Activated CD4-positive, alpha-beta T cell treated with anti-CD3 and anti-CD28 coated beads, Interleukin-2, amount 50 U/mL, for 24 hours (primary cell): ENCODE data around the gene NFIA.

ENCODE experiments used
- DNase-seq, 2 donors: peaks; one replicate each; pipeline ENCODE4 v3.0.0-alpha.2; 2020; ENCODE audit warnings: low read depth in 1 of 2, low spot score in 1 of 2

Gene NFIA

GRCh38 chr1:61149010-61149860, 66.9 kb downstream of the NFIA start:
- no peak for DNase-seq

- no peak for DNase-seq
Observed at GRCh38 chr1:61151565-61151964, 69.2 kb downstream of the NFIA start.

DNA sequence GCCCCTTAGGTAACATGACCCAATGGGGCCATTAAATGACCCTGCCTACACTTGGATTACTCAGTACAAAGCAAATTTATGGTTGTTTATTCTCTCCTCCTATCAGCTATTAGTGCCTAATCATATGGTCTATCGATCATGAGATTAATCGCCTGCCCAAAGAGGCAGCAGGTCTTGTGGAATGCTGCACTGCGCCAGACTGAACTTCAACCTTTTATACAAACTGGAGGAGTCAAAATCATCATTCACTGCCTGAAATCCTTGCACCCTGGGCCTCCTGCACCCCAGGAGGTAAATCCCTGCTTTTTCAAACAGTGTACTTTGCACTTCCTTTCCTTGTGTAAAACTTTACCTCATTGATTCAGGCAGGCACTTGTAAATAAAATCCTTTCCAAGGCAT, 69.7 kb downstream of the NFIA start:
- DNase-seq: no peak

- DNase-seq: no peak
Observed at GRCh38 chr1:61152469-61153105, 70.2 kb downstream of the NFIA start.

DNA sequence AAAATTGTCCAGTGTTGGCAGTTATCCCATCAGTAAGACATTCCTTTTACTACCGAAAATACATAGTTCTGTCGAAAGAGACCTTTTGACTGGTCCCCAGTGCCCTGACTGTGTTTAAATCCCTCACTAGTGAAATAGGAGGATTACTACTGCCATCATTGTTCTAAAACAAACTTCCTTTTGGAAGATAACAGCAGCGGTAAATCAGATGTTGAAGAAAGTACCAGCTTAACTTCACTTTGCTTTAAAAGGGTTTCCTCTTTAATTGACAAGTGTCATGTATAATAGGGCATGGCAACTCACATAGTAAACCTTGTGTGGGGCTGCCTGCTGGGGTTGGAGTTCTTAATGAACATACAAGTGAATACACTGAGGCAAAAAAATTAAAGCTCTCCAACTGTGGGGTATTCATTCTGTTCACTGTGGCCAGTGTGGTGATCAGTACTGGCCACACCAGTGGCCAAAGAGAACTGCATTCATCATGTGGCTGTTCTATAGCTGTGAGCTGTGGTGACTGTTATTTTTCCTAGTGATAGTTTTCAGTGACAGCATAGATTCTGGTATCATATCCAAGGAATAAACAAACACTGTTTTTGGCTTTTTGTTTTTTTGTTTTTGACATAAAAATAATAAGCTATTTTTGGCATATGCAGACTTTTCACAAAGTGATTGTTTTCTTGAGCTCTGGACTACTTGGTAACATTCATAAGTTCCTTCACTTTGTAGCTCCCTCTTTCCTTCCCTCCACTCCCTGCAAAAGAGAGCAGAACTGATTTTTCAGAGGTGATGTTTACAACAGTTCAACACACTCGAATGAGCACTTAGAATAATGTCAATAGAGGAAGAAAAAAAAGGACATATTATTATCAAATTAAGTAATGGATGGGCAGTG, 74.5 kb downstream of the NFIA start:
- DNase-seq: no peak

DNA sequence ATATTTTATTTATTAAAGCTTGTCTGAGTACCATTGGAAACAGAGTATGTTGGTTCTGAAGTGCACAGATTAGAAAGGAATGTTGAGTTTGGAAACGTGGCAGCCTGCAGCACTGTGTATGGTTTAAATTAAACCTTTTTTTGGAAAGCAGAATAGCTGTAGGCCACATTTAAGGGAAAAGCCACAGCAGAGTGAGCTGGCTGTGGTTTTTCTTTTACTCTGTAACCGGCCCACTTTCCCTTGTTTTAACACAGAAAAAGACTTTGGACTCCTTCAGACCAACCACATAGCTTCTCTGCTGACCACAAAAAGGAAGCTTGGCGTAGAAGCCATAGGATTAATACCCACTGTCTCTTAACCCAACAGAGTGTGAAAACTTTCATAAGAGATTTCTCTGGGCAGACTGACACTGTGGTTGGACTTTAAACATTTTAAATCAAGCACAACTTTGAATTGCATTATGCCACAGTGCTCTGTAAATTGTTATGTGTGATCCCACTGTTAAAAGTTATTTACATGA, 75.2 kb downstream of the NFIA start:
- DNase-seq: no peak

- no peak for DNase-seq
Observed at GRCh38 chr1:61158591-61158990, 76.2 kb downstream of the NFIA start.

DNA sequence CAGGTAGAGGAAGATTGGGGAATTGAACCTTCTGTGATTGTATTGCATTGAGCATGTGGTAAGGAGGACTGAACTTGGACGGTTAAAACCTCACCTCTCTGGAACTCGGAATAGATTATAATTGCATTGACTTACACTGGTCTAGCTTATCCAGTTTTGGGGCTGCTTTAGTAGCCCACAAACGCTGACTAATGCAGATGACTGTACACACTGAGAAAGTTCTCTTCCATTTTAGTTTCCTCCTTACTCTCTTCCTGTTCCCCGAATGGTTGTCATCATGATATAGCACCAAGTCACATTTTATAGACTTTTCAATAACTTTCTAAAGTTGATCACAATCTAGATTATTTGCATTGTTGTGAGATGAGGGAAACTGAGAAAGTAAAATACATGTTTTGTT, 78.2 kb downstream of the NFIA start:
- no peak for DNase-seq

DNA sequence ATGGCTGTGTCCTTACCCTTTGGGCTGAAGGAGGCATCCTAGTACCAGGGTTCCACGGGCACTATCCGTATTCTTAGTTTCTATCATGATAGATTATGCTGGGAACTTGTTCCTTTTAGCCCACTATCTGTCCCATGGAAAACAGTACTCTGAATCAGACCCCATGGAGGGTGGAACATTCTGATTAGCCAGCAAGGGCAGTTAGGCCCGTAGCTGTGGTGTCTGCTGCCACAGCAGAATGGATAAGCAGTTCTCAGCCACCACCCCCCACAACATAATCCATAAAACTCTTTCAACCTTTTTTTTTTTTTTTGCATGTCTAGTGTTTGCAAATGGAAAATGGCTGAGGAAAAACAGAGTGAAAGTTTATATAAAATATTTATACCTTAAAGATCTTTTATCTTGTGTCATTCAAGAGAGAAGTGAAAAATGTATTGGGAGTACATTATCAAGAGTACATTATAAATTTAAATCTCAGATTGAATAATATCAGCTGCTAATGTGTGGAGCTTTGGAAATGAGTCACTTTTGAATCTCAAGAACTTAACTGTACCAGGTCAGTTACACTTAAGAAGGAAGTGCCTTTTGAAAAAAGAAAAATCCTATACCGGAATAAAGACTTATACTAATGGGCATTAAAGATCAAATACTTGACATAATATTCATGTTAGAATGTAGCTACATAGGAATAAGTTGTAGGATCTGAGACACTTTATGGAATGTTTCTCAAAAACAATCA, 80.3 kb downstream of the NFIA start:
- no peak for DNase-seq

DNA sequence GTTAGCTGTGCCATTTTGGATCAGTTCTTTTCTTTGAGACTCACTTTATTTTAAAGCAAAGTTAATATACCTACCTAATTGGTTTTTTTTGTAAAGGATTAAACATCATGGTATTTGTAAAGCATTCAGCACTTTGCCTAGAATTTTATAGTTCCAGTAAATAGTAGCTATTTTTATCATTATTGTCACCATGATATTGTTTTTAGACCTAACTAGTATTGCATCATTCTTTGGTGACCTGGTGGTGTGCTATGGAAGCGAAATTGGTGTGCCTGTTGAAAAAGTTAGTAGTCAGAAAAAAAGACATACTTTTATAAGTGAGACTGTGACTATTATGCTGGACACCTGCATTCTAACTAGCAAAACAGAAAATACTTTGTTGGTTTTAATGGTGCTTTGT, 81.0 kb downstream of the NFIA start:
- DNase-seq: no peak

- DNase-seq: no peak
Observed at GRCh38 chr1:61165402-61165801, 83.0 kb downstream of the NFIA start.

GRCh38 chr1:61167309-61167708, 84.9 kb downstream of the NFIA start:
- DNase-seq: no peak

GRCh38 chr1:61169045-61169444, 86.7 kb downstream of the NFIA start:
- no peak for DNase-seq

DNA sequence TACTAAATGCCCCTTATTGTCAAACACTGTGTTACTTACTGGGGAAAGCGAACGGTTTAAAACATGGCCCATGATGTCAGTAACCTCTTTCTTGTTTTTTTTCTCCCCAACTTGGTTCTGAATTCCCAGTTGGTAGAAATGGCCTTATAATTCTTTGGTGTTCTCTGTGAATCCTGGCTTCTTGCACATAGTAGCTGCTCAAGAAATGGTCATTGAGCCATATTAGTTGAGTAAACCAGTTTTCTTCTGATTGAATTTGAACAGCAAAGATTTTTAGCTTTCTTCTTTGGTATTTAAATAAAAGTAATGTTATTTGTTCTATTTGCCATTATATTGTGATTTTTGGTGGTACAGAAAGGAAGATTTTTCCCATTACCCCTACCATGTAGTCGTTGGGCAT, 87.3 kb downstream of the NFIA start:
- DNase-seq: no peak

DNA sequence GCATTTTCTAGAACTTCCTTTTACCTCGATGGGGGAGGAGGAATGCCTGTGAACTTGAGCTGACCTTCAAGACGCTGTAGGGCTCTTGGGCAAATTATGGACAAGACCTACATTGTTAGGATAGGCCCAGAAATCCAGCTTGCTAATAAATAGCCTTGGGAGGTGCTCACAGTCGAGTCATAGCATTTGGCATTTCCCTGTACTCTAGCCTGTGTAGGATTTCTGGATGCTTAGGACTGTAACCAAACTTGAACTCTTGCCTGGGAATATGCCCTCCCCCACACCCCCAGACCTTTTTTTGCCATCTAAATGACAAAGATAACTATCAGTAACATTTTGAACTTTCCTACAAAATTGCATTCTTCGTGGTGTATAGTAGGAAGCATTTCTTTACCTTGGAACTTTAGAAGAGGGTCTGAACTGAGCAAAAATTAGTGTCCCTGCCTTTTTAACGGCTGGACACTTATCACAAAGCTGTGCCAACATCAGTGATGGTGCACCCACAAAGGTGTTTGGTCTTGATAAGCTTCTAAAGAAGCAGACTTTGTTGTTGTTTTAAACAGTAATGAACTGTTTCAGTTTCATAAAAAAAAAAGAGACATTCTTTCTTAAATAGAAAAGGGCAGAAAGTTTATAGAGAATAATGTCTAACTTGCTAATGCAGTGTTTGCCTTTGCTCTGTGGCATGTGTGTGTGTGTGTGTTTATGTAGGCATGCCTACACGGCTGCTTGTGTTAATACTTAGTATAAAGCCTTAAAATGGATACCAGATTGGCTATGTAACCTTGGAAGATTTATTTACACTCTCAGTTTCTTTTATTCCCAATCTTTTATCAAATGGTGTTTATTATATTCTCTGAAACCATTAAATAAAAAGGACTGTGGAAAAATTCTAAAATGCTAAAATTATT, 88.2 kb downstream of the NFIA start:
- no peak for DNase-seq

DNA sequence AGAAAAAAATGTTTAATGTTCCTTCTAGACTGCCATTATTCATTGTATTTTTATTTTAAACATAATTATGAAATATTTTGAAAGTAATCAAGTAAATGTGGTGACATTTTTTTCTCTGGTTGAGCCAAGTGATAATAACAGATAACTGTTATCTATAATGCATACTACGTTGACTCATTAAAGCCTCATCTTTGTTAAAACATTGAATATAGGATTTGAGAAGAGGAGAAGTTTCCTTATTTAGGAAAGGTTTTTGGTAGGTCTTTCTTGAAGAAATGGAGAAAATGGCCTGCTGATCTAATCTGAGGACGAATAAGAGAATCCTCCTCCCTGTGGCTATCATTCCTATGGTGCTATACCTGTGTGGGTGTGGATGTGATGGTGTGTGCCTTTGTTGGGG, 89.0 kb downstream of the NFIA start:
- no peak for DNase-seq

- no peak for DNase-seq
Observed at GRCh38 chr1:61171974-61172373, 89.6 kb downstream of the NFIA start.

GRCh38 chr1:61173118-61173517, 90.8 kb downstream of the NFIA start:
- no peak for DNase-seq

DNA sequence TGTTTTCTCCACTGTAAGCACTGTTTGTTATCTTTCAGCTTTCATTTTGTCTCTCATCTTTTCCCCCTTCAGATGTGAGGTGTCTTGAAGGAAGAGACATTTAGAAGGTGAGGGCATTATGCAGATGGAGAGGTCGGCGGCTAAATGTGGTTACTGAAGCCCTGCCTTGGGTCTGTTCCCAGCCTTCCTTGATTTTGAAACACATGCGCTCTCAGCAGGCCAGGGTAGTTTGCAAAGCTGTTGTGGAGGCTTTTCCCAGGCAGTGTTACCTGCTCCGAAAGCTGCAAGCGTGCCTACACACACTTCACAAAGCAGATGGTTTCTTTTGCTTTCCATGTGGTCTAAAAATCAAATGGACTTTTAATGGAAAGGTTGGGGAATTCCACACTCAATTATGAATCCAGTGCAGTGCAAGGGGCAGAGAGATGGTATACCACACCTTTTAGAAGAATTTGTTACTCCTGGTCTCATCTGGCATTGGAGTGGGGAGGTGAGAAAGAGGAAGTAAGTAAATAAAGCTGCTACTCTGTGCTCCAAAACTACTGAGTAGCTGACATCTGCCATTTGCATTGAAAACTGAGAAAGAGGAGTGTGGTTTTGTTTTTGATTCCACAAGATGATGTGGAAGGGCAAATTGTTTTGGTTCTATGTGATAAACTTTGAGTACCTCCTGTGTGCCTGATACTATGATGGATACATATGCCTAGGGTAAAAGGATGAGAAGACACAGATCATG, 91.9 kb downstream of the NFIA start:
- DNase-seq: no peak
